Gastrocnemius medialis (tissue), 4 donors: ENCODE data around the gene ABCC4.

Source experiments
- POLR2A ChIP-seq, 2 donors: fragments of 450-650 bp; IDR thresholded peaks; one replicate each; pipeline ENCODE4 v1.6.1; 2017; ENCODE audit warnings: antibody characterized with exemption in 2 of 2, mild to moderate bottlenecking in 2 of 2, moderate library complexity in 2 of 2
- TF ChIP-seq, protein P1 (sequence below), 5 experiments: fragments of 450-650 bp in 3 of 5; fragments of 200-600 bp in 2 of 5; sonication (generic) in 2 of 5; IDR thresholded peaks in 4 of 5; conservative IDR thresholded peaks in 1 of 5; 1 replicate in 4 of 5; 2 replicates in 1 of 5; pipeline ENCODE4 v1.5.1; 2016 to 2019; ENCODE audit warnings: antibody characterized with exemption in 5 of 5, mild to moderate bottlenecking in 3 of 5, moderate library complexity in 3 of 5

DNA sequence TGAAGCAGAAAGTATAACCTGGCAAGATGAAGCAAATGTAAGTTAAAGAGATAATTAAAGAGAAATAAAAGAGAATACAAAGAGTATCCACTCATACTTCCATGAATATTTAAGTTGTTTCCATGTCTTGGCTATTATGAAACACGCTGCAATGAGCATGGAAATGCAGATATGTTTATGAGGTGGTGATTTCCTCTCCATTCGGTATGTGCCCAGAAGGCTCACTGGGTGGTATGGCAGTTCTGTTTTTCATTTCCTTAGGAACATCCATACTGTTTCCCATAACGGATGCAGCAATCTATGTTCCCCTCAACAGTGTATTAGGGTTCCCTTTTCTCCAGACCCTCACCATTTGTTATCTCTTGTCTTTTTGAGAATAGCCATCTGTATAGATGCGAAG, 316.3 kb downstream of the ABCC4 start:
- TF ChIP-seq, protein P1, sequence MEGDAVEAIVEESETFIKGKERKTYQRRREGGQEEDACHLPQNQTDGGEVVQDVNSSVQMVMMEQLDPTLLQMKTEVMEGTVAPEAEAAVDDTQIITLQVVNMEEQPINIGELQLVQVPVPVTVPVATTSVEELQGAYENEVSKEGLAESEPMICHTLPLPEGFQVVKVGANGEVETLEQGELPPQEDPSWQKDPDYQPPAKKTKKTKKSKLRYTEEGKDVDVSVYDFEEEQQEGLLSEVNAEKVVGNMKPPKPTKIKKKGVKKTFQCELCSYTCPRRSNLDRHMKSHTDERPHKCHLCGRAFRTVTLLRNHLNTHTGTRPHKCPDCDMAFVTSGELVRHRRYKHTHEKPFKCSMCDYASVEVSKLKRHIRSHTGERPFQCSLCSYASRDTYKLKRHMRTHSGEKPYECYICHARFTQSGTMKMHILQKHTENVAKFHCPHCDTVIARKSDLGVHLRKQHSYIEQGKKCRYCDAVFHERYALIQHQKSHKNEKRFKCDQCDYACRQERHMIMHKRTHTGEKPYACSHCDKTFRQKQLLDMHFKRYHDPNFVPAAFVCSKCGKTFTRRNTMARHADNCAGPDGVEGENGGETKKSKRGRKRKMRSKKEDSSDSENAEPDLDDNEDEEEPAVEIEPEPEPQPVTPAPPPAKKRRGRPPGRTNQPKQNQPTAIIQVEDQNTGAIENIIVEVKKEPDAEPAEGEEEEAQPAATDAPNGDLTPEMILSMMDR (IDR thresholded peaks at IDR 0.05 in 4 of 5, conservative IDR thresholded peaks at IDR 0.05 in 1 of 5) = no peak
- no peak for TF ChIP-seq POLR2A (IDR thresholded peaks at IDR 0.05)
